Activated effector memory CD4-positive, alpha-beta T cell treated with anti-CD3 and anti-CD28 coated beads, Interleukin-2, amount 50 U/mL, for 16 hours (primary cell): ENCODE data around the gene APOF.
"Not testable (repeated sequence)": the region's sequence is repeated elsewhere in the genome, so short reads cannot be mapped to it uniquely, and the experiment has no call there.

Source experiments
- DNase-seq: peaks from one replicate; pipeline ENCODE4 v3.0.0-alpha.2; 2020

APOF gene

GRCh38 chr12:56361487-56362129 is 1.0 kb downstream of the APOF start:
- peak; percentile 60 for DNase-seq

- DNase-seq: peak; percentile 100
Measured at GRCh38 chr12:56359851-56360767, 2.5 kb downstream of the APOF start, which contains the start of gene STAT2. Gene STAT2 (minus strand): TSS chr12:56360107. CDS start chr12:56356571, 3,536 bp downstream.

GRCh38 chr12:56358836-56359532 is 3.7 kb downstream of the APOF start:
- peak; percentile 60 for DNase-seq

GRCh38 chr12:56351325-56351724 is 11.3 kb downstream of the APOF start:
- DNase-seq: no peak

DNA sequence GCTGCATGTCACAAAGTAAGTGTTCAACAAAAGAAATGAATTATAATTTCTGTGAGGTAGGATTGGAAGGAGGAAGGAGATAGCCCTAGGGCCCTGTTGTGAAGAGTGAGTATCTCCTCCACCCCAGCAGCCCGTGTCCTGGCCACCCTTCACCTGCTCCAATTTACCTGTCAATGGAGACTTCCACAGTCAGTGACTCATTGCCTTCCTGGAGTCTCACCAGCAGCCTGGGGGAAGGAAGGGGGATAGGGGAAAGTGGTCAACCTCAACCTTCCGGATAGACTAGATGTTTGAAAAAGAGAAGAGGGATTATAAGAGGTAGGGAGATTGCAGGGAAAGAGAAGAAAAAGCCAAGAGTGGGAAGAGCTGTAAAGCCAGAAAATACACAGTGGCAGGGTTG is 12.0 kb downstream of the APOF start:
- no peak for DNase-seq

DNA sequence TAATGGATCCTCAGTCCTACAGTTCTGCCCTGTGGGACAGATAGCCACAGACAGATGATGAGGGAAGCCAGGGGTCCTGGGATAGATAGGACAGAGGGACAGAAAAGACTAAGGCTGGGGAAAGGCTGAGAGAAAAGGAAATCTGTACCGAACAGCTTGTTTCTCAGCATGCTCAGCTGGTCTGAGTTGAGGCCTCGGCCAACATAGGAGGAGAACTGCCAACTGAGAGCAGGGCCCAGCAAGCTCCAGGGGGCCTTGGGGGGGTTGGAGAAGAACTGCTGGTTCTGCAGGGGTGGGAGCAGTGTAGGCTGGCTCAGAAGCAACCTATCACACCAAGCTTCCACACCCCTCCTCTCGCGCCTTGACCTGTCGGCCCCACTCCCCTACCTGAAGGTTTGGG is 13.9 kb downstream of the APOF start:
- peak; percentile 30 for DNase-seq

DNA sequence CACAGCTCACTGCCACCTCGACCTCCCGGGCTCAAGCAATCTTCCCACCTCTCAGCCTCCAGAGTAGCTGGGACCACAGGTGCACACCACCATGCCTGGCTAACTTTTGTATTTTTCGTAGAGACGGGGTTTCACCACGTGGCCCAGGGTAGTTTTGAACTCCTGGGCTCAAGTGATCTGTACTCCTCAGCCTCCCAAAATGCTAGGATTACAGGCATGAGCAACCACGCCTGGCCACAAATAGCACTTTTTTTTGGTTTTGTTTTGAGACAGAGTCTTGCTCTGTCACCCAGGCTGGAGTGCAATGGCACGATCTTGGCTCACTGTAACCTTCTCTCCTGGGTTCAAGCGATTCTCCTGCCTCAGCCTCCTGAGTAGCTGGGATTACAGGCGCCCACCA is 15.4 kb downstream of the APOF start:
- not testable (repeated sequence) for DNase-seq

DNA sequence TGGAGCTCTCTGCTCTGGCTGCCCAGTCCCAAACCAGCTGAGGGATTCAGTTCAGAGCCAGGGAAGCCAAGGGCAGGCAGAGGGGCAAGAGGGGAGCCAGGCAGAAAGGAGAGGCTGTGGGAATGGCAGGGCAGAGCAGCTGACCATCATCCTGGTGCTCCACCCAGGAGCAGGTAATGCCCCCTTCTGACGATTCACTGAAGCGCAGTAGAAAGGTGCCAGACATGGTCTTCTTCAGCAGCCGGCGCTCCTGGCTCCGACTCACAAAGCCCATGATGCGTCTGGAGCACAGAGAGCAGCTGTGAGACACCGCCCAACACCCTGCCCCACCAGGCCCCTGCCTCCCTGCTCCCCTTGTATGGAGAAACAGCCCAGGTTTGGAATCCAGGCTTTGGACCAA is 16.0 kb downstream of the APOF start:
- DNase-seq: no peak

- not testable (repeated sequence) for DNase-seq
Measured at GRCh38 chr12:56342290-56342689, 20.4 kb downstream of the APOF start.

GRCh38 chr12:56341616-56342015 is 21.0 kb downstream of the APOF start:
- DNase-seq: no peak

DNA sequence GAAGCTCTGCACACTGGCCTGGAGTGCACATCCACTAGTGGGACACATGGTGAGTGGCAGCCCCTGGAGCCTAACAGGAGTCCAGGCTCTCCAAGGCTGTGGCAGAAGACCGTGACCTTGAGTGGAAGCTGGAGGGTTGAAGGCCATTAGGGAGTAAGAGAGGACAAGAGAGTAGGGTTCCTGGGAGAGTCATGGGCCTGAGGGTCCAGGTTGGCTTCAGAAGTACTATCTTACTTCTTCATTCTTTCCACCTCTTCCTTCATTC is 23.6 kb downstream of the APOF start:
- no peak for DNase-seq

GRCh38 chr12:56338308-56339157 is 24.1 kb downstream of the APOF start, which contains the start of gene IL23A:
Gene IL23A (plus strand): TSS chr12:56338884. CDS start chr12:56339045, 161 bp downstream.
- DNase-seq: peak; percentile 95

- DNase-seq: no peak
Measured at GRCh38 chr12:56337753-56338251, 24.9 kb downstream of the APOF start.

GRCh38 chr12:56336361-56337167 is 26.1 kb downstream of the APOF start:
- DNase-seq: no peak

GRCh38 chr12:56335527-56335926 is 27.1 kb downstream of the APOF start:
- not testable (repeated sequence) for DNase-seq

DNA sequence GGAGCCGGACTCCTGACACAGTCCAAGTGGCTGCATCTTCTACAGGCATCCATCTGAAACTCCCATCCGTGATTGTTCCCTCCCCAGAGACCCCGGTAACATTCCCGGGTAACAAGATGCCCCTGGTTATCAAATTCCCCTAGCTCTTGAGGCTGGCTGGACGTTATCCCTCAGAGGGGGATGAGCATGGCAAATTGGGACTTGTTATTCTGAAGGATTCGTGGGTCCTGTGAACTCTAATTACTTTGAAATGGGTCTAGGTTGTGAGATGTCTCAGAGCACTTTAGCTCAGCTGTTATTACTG is 28.2 kb downstream of the APOF start:
- no peak for DNase-seq

- peak; percentile 97 for DNase-seq
Measured at GRCh38 chr12:56333679-56334489, 28.8 kb downstream of the APOF start, which contains the start of gene PAN2. Gene PAN2 (minus strand): TSS chr12:56334000. CDS start chr12:56333094, 906 bp downstream.

DNA sequence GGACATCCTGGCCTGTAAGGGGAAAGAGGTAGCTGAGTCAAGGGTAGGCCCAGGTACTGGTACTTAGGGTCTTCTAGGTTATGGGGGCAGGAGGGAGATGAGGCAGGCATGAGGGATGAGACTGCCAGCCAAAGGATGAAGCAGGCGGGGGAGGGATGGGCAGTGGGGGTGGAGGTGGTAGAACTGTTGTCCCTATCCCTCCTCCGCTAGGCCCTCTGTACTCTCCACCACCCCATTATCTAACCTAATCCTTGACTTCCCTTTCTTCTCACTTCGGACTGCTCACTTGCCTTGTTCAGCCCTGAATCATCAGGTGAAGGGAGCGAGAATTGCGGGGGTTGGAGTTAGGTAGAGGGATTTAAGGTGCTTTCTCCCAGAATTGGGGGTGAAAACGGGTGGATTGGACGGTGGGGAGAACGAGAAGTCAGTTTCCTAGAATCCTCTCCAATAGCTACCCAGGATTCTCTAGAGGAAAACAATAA is 29.4 kb downstream of the APOF start:
- no peak for DNase-seq

DNA sequence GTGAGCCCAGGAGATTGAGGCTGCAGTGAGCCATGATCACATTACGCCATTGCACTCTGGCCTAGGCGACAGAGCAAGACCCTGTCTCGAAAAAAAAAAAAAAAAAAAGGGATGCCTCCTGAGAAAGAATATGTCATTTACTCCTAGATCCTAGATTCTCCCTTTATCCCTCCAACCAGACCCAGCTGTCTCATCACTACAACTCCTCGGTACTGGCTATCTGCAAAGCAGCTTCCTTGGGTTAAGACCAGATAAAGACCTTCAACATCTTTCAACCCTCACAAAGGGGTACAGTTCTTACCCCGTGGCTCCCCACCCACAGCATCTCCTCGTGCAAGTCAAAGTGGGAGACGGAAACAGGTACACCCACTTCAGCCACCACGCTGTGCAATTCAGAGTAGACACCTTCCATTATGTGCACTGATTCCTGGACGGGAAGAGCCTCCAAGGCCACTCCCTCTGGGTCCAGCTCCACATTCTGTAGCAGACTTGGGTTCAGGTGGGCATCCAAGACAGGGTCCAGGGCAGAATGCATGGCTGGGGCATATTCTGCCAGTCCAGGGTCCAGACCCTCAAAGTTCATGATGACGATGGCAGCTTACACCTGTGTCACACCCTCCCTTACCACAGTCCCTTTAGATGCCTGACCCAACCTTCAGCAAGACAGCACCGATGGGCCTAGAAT is 30.0 kb downstream of the APOF start:
- DNase-seq: no peak

DNA sequence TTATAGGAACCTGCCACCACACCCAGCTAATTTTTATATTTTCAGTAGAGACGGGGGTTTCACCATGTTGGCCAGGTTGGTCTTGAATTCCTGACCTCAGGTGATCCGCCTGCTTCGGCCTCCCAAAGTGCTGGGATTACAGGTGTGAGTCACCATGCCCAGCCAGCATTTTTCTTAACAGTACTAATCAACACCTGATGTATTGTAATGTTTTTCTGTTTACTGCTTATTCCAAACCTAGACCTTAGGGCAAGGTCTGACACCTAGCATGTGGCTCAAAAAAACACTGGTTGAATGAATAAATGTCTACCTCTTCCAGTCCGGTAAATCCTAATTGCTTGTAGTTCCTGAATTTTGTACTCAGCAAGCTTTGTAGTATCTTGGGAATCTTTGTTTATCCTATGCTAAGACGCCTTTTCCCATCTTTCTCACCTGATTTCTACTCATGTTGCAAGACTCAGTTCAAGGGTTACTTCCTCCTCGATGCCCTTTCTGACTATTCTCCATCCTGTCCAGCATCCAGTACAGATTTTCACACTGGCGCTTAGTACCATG is 31.6 kb downstream of the APOF start:
- DNase-seq: no peak
